ENCODE measurements around the gene HDAC7.

DNA sequence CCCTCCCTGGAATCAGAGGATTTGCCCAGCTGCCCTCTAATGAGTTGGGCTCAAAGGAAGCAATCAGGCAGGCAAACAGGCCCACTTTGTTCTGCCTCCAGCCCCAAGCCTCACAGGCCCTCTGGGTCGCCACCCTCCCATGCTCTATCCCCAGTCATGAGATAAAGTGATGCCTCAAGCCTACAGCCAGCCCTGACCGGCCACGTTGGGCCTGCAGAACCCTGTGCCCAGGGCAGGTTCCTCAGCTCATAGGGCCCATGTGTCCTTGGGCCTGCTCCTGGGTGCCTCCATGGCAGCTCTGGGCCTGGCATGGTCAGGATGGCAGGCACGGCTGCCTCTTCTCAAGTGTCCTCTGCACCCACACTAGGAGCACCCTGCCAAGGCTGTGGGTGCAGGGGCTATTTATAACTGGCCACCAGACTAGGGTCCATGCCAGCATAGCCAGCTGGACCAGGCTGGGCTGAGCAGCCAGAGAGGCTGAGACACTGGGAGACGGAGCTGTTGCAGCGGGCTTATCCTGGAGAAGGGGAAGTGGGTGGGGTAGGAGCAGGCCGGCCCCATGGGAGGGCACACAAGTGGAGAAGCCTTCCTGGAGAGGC, 20.2 kb downstream of the HDAC7 start:
- TF ChIP-seq POLR2A (IDR thresholded peaks at IDR 0.05) = no peak
- TF ChIP-seq, protein P1, sequence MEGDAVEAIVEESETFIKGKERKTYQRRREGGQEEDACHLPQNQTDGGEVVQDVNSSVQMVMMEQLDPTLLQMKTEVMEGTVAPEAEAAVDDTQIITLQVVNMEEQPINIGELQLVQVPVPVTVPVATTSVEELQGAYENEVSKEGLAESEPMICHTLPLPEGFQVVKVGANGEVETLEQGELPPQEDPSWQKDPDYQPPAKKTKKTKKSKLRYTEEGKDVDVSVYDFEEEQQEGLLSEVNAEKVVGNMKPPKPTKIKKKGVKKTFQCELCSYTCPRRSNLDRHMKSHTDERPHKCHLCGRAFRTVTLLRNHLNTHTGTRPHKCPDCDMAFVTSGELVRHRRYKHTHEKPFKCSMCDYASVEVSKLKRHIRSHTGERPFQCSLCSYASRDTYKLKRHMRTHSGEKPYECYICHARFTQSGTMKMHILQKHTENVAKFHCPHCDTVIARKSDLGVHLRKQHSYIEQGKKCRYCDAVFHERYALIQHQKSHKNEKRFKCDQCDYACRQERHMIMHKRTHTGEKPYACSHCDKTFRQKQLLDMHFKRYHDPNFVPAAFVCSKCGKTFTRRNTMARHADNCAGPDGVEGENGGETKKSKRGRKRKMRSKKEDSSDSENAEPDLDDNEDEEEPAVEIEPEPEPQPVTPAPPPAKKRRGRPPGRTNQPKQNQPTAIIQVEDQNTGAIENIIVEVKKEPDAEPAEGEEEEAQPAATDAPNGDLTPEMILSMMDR (IDR thresholded peaks at IDR 0.05) = no peak

All from adrenal gland (tissue), 5 donors.